Amniotic epithelial cell (primary cell): ENCODE results near the gene RAF1.
A peak's percentile ranks its signal among the peaks of the same experiment; 100 is the strongest.
"Not testable (repeated sequence)": the region's sequence is repeated elsewhere in the genome, so short reads cannot be mapped to it uniquely, and the experiment has no call there.

Experiments
- DNase-seq: peaks from one replicate; pipeline ENCODE4 v3.0.0-alpha.2; 2010; ENCODE audit warnings: low read depth

Gene RAF1

DNA sequence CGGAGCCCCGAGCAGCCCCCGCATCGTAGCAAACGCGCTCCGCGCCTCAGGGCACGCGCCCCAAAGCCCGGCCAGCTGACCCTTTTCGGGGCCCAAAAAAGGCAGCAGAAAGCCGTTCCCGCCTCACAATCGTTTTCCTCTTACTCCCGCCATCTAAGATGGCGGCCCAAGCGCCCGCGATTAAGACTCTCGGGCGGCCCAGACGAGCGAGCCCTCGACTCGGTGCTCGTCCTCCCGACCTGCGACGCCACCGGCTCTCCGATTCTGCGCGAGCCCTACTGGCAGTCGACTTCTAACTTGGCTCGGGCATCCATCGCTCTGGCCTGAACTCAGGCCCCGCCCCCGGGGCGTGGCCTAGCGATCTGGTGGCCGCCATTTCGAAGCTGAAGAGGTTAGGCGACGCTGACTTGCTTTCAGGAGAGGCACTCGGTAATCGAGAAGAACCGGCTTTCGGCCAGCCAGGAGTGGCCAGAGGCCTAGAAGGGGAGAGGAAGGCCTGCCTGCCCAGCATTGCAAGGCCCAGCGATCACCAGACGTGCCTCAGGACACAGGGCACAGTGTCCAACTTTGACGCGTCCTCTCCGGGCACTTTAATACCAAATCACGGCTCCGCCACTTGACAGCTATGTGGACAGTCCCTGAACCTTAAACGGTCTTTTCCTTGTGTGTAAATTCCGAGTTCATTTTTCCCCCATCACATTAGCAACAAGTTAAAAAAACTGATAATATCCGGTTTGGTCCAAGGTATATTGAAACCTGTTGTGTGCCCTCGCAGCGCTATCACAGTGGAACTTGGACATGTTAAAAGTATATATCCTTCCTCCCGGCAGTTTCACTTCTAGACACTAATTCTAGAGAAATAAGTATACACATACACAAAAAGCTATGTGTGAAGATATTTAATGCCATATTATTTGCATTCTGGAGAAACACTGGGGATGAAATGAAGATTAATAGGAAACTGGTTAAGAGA is at the start of gene RAF1:
RAF1 (minus strand) TSS at position 182 of the 973 bp plus-strand sequence. CDS start 45,396 bp downstream, outside the sequence.
- peak; percentile 97 for DNase-seq

DNA sequence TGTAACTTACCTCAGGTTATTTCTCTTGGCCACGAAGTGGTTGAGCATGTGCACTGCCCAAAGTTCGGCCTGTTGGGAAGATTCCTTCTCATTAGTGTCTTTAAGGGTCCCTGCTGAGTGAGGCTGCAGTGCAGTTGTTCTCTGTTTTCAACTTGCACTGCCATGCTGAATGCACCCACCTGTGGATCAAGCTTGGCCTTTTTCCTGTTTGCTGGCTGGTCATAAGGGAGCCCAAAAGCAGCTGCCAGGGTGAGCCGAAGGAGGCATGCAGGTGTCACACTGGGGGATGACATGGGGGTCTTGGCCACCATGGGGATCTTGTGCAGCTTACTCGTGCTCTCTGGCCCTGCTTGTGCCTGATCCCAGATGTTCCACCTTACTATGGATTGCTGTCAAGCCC is 46.1 kb upstream of the RAF1 start:
- DNase-seq = no peak

DNA sequence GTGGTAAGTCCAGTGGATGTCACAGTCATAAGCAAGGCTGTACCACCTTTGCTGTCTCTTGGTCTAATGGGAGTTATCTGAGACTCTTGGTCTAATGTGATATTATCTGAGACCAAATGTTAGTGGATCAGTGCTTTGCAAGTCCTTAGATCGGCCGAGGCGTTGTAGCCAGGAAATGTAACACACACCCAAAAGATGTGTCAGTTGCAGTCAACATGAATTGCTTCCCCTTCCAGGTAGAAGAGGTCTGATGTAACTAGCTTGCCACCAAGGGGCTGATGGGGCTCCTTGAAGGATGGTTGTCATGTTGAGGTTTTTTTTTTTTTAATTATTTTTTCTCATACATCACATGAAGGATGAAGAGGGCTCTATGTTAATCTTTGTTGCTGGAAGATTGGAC is 45.4 kb upstream of the RAF1 start:
- DNase-seq = no peak

DNA sequence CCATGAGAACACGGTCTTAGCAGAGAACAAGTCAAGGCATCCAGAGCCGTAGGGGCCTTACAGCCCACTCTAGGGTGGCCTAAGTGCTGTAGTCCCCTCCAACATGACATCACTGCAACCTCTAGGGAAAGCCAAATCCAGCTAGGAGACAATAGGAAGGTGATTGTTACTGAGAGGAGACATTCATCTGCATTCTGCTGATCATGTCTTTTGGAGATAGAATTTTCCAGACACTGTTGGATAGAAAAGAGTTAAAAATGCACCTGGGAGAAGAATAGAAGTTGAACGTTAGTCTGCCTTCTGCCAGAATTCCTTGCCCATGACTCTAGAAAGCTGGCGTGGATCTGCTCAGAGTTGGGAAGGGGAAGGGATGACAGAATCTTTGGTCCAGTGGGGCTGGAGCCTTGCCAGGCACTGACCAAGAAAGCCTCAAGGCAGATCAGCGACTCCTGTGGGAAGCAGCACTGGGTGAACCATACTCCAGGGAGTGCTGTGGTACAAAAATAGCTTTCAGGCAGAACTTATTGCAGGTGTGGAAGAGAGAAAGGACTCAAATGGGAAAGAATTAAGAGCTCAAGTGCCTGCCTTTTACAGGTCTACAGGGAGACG is 44.8 kb upstream of the RAF1 start:
- DNase-seq = peak; percentile 92

DNA sequence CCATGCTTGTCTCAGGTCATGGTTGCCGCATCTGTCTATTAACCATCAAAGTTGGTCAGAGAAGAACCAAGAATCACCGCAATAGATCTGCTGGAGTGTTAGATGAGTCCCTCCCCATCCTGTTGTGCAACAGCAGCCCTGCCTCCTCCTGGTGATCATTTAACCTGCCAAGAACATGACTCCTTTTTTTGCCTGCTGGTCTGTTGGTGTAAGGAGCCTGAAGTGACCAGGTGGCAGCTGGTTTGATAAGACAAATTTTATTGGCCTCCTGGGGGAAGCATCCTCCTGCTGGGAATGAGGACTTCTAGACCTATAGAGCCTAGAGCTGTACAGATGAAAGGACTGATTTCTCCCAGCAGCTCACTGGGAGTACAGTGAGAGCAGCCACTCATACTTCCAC is 43.5 kb upstream of the RAF1 start:
- DNase-seq = peak; percentile 71

DNA sequence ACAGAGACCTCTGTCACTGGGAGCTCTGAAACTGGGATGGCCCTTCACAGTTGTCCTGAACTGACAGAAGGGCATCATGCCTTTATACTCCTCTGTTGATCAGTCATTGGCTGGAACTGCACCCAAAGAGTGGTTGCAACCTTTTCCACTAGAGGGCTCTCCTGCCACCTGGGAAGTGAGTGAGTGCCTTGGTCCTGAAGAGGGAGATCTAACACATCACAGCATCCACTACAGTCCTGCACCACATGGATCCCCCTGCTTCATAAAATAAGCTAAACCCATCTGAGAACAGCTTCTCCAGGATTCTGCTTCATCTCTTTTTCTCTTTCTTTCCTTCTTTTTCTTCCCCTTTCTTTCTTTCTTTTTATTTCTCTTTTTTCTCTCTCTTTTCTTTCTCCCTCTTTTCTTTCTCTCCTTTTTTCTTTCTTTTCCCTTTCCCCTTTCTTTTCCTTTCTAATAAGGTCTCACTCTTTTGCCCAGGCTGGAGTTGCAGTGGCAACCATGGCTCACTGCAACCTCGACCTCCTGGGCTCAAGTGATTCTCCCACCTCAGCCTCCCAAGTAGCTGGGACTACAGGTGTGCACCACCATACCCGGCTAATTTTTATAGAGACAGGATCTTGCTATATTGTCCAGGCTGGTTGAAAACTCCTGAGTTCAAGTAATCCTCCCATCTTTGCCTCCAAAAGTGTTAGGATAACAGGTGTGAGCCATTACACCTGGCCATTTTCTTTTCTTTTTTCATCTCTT is 42.8 kb upstream of the RAF1 start:
- DNase-seq = peak; percentile 78

DNA sequence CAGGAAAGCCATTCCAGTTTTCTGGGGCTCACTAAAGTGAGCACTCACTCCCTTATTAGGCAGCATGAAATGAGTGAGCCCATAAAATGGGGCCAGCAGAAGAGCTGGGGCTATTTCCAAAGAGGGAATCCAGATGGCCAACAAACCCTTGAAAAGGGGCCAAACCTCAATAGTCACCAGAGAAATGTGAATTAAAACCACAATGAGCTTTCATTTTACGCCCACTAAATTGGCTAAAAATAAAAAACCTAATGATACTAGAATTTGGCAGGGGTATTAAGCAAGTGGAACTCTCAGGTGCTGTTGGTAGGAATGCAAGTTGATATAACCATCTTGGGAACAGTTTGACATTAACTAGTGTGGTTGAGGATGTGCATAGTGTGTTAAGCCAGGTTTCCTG is 42.1 kb upstream of the RAF1 start:
- DNase-seq = no peak

DNA sequence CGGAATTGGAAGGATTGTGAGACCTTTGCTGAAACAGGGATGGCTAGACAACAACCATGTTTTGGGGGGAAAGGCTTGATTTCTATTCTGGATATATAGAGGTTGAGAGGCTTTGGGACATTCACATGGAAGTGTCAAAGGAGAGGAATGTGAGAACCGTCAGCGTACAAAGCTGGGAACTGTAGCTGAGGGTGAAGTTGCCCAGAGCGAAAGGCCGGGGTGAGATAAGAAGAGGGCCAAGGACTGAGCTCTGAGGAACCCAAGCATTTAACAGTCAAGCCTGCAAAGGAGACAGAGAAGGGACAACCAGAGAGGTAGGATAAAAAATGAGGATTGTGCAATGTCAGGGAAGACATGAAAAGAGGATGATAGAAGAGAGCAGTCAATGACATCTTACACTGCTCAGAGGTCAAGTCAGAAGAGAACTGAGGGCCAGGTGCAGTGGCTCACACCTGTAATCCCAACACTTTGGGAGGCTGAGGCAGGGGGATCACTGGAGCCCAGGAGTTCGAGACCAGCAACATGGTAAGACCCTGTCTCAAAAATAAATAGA is 41.5 kb upstream of the RAF1 start:
- no peak for DNase-seq

DNA sequence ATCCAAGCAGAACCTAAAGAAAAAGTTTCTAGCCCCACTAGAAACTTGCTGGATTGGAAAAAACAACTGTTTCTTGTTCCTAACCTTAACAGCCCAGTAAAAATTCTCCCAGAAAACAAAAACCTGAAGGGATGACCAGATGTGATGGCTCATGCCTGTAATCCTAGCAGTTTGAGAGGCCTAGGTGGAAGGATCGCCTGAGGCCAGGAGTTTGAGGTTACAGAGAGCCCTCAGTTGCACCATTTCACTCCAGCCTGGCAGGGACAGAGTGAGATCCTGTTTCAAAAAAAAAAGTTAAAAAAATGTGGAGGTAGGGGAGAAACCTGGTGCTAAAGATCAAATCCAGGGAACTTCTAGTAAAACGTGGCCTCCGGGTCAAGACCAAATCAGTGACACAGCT is 38.6 kb upstream of the RAF1 start:
- DNase-seq = no peak

DNA sequence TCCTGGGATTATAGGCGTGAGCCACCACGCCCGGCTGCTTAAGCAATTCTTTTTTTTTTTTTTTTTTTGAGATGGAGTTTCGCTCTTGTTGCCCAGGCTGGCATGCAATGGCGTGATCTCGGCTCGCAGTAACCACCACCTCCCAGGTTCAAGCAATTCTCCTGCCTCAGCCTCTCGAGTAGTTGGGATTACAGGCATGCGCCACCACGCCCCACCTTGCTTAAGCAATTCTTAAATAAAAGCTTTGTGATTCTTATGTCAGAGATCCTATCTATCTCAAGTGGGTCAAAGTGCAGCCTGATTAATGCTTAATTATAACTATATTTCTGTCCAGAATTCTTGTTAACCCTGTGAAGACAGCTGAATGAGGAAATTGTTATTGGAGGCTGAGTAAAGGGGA is 37.7 kb upstream of the RAF1 start:
- DNase-seq = not testable (repeated sequence)

DNA sequence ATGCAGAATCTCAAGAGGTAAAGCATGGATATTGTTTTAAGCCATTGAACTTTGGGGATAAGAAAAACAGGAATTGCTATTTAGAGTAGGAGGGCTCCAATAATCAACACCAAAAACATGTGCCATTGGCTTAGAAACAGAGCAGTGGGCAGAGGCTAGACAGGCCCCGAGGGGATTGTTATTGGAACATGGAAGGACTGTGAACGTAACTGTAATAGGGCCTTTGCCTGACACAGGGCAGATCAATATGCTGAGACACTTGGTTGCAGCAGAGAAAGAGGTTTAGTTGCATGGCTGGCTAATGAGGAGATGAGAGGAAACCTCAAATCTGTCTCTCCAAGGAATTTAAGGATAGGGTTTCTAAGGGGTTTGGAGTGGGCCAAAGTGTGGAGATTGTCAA is 36.9 kb upstream of the RAF1 start:
- DNase-seq = no peak

DNA sequence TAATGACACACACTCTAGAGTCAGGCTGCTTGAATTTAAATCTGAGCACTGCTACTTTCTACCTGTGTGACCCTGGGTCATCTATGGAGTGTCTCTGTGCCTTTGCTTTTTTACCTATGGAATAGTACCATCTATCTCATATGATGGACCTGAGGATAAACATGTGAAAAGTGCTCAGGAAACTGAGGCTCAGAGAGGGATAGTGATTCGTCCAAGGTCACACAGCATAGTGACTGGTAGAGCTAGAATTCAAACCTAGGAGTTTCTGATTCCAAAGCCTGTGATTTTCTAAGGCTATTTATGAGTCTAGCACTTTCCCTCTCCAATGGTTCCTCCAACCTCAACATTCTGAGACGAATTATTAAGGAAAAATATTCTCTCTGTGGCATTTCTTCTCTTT is 32.0 kb upstream of the RAF1 start:
- no peak for DNase-seq

DNA sequence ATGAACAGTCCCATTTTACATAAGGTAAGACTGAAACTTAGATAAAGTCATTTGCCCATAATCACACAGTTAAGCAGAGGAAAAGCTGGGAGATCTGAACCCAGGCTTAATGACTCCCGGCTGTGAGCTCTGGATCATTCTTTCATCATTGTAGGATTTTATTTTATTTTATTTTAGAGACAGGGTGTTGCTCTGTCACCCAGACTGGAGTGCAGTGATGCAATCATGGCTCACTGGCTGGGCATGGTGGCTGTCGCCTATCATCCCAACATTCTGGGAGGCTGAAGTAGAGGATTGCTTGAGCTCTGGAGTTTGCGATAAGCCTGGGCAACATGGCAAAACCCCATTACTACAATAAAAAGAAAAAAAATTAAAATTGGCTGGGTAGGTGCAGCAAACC is 31.2 kb upstream of the RAF1 start:
- DNase-seq = no peak

DNA sequence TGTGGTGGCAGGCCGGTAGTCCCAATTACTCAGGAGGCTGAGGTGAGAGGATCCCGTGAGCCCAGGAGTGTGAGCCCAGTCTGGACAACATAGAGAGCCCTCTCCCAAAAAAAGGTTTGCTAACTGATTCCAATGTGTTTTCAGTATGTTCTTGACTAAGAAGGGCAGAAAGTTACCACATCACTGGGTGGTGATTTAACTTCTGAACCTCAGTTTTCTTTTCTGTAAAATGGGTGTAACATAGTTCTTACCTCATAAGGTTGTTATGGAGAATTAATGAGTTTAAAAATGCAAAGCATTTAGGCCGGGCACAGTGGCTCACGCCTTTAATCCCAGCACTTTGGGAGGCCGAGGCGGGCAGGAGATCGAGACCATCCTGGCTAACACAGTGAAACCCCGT is 28.5 kb upstream of the RAF1 start:
- DNase-seq = no peak

DNA sequence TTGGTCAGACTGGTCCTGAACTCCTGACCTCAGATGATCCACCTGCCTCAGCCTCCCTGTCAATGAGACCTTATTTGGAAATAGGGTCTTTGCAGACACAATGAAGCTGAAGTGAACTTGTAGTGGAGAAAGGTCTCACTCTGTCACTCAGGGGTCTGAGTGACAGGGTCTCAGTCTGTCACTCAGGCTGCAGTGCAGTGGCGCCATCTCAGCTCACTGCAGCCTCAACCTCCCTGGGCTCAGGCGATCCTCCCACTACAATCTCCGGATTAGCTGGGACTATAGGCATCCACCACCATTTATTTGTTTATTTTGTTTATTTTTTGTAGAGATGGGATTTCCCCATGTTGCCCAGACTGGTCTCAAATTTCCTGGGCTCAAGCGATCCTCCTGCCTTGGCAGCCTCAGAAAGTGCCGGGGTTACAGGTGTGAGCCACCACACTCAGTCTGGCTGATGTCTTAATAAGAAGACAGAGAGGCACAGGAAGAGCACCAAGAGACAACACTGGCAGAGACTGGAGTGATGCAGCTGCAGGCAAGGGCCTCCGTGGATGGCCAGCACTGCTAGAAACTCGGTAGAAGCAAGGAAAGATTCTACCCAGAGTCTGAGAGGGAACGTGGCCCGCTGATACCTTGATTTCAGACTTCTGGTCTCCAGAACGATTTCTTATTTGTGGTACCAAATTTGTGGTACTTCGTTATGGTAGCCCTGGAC is 26.2 kb upstream of the RAF1 start:
- no peak for DNase-seq

DNA sequence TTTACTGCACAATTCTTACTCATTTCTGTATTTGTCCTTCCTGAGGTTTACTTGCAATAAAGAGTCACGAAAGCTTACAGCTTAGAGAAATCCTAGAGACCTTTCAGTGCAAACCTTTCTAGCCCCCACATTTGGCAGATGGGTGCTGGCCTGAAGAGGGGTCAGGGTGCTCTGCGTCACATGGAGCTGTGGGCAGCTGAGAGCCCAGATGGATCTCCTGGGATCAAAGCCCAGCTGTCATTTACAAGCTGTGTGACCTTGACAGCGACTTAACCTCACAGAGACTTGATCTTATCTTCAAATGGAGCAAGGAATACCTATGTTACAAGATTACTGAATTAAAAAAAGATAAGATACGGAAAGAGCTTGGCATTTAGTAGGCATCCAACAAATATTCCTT is 24.0 kb upstream of the RAF1 start:
- no peak for DNase-seq

DNA sequence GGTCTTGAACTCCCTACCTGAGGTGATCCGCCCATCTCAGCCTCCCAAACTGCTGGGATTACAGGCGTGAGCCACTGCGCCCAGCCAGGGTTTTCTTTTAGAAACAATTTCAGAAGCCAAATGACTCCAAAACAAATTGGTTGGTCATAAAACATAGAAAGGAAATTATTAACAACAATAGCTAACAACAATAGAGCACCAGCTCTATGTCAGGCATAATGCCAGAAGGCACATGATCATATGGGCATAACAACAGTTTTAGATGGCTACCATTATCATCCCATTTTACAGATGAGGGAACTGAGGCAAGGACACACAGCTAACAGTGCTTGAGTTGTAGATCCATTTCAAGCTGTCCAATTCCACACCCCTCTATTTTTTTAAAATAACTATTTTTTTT is 22.2 kb upstream of the RAF1 start:
- DNase-seq = no peak

DNA sequence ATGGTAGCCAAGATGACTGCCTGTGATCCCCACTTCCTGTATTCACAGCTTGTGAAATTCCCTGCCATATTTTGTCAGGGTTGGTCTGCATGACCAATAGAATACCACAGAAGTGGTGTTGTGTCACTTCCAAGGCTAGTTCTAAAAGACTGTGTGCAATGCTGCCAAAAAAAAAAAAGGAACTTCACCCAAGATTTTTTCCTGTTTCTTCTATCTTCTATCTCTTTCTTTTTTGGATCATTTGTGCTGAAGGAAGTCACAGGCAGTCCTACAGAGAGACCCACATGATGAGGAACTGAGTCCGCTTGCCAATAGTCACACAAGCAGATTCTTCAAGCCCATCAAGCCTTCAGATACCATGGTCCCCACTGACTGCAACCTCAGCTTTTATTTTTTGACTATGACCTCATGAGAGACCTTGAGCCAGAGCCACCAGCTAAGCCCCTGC is 18.1 kb upstream of the RAF1 start:
- DNase-seq = peak; percentile 86

DNA sequence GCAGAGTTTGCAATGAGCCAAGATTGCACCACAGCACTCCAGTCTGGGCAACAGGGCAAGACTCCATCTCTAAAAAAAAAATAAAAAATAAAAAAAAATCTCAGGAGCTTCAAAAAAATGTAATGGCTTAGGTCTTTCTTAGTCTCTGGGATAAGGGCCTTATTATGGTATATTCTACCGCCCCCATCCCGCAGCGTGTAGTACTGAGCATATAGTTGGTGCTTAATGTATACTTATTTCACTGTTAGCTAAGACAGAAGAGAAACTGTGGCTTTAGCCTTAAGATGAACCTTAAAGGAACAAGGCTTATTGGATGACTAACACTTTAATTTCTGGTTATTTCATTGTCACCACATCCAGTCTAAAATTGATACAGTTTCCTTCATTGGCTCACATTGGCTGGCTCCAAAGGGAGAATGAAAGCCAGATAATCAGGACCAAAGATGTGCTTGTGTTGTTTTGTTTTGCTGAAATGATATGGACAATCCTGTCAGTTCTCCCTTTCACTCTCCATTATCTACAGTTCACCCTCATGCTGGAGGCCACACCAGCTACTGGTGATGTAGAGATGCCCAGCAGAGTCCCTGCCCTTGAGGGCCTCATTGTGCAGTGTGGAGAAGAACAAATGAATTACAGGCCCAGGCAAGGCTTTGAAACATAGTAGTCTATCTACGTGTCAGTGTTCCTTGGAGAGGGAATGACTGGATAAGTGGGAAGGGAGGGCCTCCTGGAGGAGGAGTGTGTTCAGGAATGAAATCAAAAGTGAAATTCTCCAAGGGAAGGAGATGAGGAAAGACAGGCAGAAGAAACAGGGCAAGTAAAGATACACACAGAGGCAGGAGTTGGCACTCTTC is 17.4 kb upstream of the RAF1 start:
- no peak for DNase-seq

DNA sequence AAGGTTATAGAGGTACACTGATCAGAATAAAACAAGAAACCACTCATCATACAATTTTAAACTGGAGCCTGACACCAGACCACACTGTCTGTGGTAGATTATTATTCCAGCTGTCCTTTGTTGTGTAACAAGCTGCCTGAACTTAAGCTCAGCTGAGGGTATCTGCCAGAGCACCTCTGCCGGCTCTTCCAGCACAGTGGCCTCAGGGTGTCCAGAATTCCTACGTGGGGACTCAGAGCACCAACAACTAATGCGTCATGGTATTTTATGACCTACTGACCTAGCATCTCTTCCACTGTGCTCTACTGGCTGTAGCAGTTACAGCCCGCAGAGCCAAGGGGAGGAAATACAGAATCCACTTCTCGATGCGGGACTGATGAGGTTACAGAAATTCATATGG is 15.6 kb upstream of the RAF1 start:
- peak; percentile 87 for DNase-seq

DNA sequence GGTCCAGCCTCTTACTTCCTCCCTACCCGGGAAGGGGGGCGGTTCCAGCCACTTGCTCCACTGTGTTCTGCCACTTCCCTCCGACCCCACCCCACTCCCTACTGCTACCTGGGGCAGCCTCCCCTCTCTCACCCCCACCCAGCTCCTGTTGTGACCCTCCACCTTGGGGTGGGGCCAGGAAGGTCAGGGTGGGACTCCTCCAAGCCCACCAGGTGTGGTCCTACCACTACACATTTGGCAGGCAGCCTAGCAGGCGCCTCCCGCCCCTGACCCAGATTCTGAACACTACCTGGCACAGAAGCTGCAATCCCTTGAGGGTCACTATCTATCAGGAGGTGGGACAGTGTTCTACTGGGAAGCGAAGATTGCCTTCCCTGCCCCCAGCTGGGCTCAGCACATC is 13.7 kb upstream of the RAF1 start:
- DNase-seq = no peak
